K562 (cell line): ENCODE results near the gene LY6G6C. TPM values are rescaled to one million over a fixed set of nuclear protein-coding genes. Genes with fewer than 3 reads are reported as not detected.
A peak's percentile ranks its signal among the peaks of the same experiment; 100 is the strongest.

ENCODE experiments used
- CC2D1A ChIP-seq: fragments of 450-650 bp; IDR thresholded peaks from 2 replicates; pipeline ENCODE4 v1.6.1; 2017; ENCODE audit warnings: mild to moderate bottlenecking
- CTBP1 ChIP-seq: fragments of 450-650 bp; IDR thresholded peaks from 2 replicates; pipeline ENCODE4 v1.6.1; 2016; ENCODE audit warnings: borderline replicate concordance
- DNMT1 ChIP-seq: fragments of 450-650 bp; IDR thresholded peaks from 2 replicates; pipeline ENCODE4 v1.6.1; 2016; ENCODE audit warnings: antibody characterized with exemption, mild to moderate bottlenecking
- FOXK2 ChIP-seq, 2 experiments: fragments of 450-650 bp; IDR thresholded peaks in 1 of 2; conservative IDR thresholded peaks in 1 of 2; 2 replicates each; pipeline ENCODE4 v1.6.1; 2016; ENCODE audit warnings: low read depth in 2 of 2, mild to moderate bottlenecking in 1 of 2
- HMGXB4 ChIP-seq: sonication (generic); formaldehyde crosslinking; IDR thresholded peaks from 2 replicates; pipeline ENCODE4 v1.8.1; 2023; ENCODE audit warnings: mild to moderate bottlenecking, missing genetic modification reagents
- POLR3A ChIP-seq: IDR thresholded peaks from 2 replicates; pipeline ENCODE4 v1.6.1; 2011; ENCODE audit warnings: borderline replicate concordance, mild to moderate bottlenecking, moderate library complexity; ENCODE audit not compliant: insufficient read length, insufficient read depth; ENCODE audit errors: extremely low read depth
- REST ChIP-seq, 2 experiments: fragments of 450-650 bp; formaldehyde crosslinking in 1 of 2; IDR thresholded peaks; 2 replicates each; pipeline versions ENCODE4 v1.4.0 to v1.6.1; 2014 to 2020; ENCODE audit warnings: mild to moderate bottlenecking in 2 of 2, borderline replicate concordance in 1 of 2, low read depth in 1 of 2
- RFX7 ChIP-seq: fragments of 250-450 bp; sonication (Bioruptor Pico); IDR thresholded peaks from 2 replicates; pipeline ENCODE4 v1.5.1; 2021; ENCODE audit warnings: mild to moderate bottlenecking
- ZBTB7A ChIP-seq: IDR thresholded peaks from 2 replicates; pipeline ENCODE4 v1.6.1; 2011; ENCODE audit warnings: low read depth, mild to moderate bottlenecking, low read length, moderate library complexity, borderline replicate concordance; ENCODE audit not compliant: control insufficient read depth
- ZEB2 ChIP-seq: fragments of 450-650 bp; IDR thresholded peaks from 2 replicates; pipeline ENCODE4 v1.6.1; 2016
- ZFP91 ChIP-seq: sonication (generic); formaldehyde crosslinking; IDR thresholded peaks from 2 replicates; pipeline ENCODE4 v1.8.0; 2022; ENCODE audit warnings: mild to moderate bottlenecking, missing genetic modification reagents
- ZNF395 ChIP-seq: fragments of 200-800 bp; sonication (Bioruptor generic); IDR thresholded peaks from 2 replicates; pipeline ENCODE4 v1.6.1; 2017; ENCODE audit warnings: missing genetic modification characterization, missing compliant biosample characterization
- polyA plus RNA-seq, 8 experiments: library from polyadenylated mRNA; depleted of rRNA in 4 of 8; stranded (reverse) in 5 of 8; unstranded in 3 of 8; fragments of >200 nt; fragmentation: Nextera tagmentation in 2 of 8; fragmentation: Illumina TruSeq in 1 of 8; extraction: Ambion mirVana in 2 of 8; extraction: Trizol in 1 of 8; gene quantifications; 2 replicates each; pipeline versions ENCODE4 v1.2.1 to v1.2.3, GENCODE V29; 2011 to 2014; ENCODE audit warnings: inconsistent platforms in 1 of 8, missing spikeins in 1 of 8
- total RNA-seq, 7 experiments: library from RNA; depleted of rRNA in 6 of 7; stranded (reverse); fragments of >200 nt in 6 of 7; fragmentation: Illumina TruSeq in 2 of 7; extraction: Trizol in 2 of 7; gene quantifications; 2 replicates each; pipeline versions ENCODE4 v1.2.1 to v1.2.3, GENCODE V29; 2011 to 2021; ENCODE audit warnings: low replicate concordance in 1 of 7

The LY6G6C gene
- total and polyA plus RNA-seq, 9 of the 15 experiments (the other 6 are each of a cell fraction or from before 2014, with no cell fraction given): 0.06 to 0.20 TPM; not detected in 7

- no peak for TF ChIP-seq REST (IDR thresholded peaks at IDR 0.05; ENCODE audit: borderline replicate concordance)
- TF ChIP-seq REST (CRISPR knock-in tag; IDR thresholded peaks at IDR 0.05; ENCODE audit: low read depth): no peak
- TF ChIP-seq HMGXB4 (CRISPR knock-in tag): no peak
- TF ChIP-seq ZNF395 (CRISPR knock-in tag): no peak
- peak; percentile 78; the same call in 1 of the 2 replicates for TF ChIP-seq ZFP91 (CRISPR knock-in tag)
- no peak for TF ChIP-seq POLR3A
- TF ChIP-seq CC2D1A: no peak
- 0 out of 2 replicates have a peak, but pooled peaks have one; percentile 9 for TF ChIP-seq CTBP1
- no peak for TF ChIP-seq RFX7 (CRISPR knock-in tag)
- no peak for TF ChIP-seq ZEB2
- no peak for TF ChIP-seq DNMT1
- TF ChIP-seq FOXK2 (conservative IDR thresholded peaks at IDR 0.05 in 1 of 2, IDR thresholded peaks at IDR 0.05 in 1 of 2; ENCODE audit: low read depth in 2 of 2): no peak
- TF ChIP-seq ZBTB7A: no peak
Observed at GRCh38 chr6:31727717-31728671, 6.4 kb upstream of the LY6G6C start (continued).
